GM19043 (cell line): ENCODE results near the gene PHGDH.

ENCODE experiments used
- ATAC-seq: cut with Tn5 transposase; IDR thresholded peaks from one replicate; pipeline ENCODE4 v1.9.1; 2021; ENCODE audit warnings: low read depth; ENCODE audit not compliant: unreplicated experiment

Gene PHGDH

DNA sequence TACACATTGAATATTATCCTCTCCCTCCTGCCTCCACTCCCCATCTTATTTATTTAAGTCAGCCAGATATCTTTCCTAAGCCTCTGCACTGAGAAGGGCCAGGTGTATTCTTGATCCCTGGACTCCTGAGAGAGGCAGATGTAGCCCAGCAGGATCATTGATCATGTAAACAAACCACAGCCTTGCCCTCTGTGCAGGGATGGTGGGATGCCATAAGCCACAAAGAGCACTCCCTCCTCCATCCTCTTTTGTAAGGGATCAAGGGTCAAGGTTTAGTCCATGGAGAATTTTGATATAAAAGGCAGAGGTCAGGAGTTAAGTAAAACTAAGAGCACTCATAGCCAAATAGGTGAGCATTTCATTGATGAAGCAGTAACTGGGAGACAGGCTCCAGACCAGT is 17.3 kb downstream of the PHGDH start:
- ATAC-seq = no peak

DNA sequence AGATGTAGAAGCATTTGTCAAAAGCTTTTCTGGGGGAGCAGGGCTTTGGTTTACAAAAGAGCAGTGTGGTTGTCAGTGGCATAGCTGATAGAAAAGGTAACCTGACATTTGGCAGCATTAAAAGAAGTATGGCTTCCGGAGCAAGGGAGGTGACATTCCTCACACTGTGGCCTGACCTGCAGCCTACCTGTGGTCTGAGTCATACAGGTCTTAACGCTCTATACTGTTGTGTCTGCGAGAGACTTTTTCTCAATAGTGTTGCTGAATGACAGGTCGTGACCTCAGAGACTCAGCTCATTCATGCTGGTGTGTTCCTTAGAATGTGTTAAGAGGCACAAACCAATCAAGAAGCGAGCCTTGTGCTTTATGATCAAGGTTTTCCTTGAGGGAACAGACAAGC is 19.3 kb downstream of the PHGDH start:
- ATAC-seq = no peak

DNA sequence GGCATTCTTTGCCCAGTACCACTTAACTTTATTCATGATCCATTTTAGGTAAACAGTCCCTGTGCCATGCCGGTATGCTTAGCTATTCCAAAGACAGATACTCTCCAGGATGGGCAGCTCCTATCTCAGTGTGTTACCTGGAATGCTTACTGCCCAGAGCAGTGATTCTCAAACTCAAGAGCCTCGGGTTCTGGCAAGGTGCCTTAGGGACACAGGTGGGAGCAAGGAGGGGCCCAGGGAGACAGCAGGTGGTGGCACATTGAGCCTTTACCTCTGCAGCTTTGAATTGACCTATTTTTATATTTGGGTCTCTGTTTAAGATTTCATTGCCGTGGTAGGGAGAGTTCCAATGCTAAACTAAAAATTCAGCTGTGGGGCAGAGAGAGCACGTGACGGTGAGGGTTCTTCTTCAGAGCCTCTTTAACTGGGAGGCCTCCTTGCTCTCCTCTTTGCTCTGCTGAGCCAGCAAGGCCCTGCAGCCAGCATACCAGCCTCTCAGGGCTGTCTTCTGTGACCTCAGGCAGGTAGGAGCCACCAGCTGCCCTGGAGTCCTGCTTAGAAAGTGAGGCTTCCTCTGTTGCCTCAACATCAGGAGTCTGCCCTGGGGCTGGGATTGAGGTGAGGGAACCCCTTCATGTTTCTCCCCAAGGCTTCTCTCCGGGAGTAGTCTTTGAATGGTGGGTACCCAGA is 20.2 kb downstream of the PHGDH start:
- no peak for ATAC-seq

DNA sequence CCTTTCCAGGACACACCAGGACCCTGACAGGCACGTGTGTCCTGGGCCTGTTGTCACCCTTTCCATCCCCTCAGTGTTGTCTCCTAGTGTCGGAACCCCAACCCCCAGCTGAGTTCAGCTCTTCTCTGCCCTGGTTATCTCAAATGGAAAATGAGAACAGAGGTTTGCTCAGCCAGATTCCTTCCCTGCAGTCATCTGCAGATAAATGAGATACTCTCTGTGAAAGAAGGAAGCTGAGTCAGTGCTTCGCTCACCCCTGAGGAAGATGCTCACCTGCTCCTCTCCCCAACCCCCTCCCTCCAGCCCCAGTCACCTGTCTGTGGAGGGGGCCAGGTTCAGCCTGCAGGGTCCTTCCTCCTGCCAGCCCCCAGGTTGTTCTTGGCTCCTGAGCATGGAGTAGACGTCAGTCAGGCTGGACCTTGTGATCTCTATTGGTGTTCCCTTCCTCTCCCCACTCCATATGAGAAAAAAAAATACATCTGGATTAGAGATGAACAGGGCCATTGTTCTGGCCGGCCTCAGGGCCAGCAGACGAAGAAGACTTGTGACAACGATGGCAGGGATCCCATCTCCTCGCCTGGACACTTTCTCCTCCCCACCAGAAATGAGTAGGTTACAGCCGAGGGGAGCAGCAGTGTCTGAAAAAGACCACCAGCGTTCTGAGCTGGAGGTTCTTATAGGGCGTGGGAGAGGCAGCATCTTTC is 20.9 kb downstream of the PHGDH start:
- no peak for ATAC-seq

DNA sequence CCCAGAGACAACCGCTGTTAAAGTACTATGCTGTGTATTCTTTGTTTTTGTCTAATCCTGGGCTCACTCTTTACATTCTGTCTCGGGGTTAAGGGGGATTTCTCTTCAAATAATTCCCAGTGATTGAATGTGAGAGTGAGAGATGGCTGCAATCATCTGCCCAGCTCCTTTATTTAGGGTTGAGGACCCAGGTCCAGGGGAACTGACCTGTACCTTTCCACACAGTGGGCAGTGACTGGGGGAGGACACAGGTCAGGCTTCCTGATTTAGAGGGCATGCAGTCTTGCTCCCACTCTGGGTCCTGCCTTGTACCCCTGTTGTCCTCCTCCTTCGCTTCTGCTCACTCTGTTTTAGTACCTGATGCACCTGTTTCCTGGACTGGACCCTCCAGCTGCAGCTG is 22.0 kb downstream of the PHGDH start:
- ATAC-seq = no peak

DNA sequence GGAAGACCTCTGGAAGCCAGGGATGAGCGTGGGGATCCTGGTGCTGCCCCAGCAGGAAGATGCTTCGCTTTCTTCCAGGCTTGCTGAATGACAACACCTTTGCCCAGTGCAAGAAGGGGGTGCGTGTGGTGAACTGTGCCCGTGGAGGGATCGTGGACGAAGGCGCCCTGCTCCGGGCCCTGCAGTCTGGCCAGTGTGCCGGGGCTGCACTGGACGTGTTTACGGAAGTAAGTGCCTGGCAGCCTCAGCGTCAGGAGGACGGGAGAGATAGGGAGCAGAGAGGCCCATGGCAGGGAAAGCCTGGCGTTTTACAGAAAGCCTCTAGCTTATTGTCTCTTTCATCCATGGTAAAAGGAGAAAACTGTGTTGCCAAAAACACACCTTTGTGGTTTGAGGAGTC is 23.5 kb downstream of the PHGDH start:
- no peak for ATAC-seq

DNA sequence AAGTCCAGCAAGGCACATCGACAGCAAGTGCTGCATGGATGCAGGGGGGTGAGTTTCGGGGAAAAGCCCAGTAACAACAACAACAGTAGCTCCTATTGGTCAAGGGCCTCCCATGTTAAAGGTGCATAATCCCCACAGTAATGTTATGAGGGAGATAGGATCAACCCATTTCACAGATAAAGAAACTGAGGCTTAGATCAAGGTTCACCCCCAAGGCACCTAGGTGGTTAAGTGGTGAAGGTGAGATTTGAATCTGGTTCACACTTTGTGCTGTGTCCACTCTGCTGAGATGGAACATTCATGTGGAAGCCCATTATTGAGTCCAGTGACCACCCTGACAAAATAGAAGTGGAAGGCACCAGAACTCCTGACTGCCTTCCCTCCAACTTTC is 24.9 kb downstream of the PHGDH start:
- no peak for ATAC-seq

DNA sequence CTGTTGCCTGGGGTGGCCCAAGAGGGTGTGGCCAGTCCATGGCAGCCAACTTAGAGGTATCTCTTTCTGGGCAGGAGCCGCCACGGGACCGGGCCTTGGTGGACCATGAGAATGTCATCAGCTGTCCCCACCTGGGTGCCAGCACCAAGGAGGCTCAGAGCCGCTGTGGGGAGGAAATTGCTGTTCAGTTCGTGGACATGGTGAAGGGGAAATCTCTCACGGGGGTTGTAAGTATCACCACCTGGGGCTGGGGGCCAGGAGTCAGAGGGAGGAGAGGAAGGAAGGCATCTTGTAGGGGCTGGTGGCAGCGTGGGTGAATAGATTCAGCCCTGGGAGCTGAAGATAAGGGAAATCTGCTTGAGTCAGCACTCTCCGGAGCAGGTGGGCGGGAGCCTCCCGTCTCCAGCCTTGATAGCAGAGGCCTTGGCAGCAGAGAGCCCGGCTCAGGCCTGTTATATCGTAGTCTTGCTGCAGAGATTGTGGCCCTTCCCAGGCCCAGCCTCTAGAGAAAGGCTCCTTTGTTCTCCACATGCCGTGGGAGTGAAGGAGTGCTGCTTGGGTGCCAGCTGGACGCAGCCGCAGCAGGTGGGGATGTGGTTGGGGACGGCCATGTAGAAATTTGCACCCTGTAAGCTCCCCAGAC is 25.4 kb downstream of the PHGDH start:
- ATAC-seq = no peak

DNA sequence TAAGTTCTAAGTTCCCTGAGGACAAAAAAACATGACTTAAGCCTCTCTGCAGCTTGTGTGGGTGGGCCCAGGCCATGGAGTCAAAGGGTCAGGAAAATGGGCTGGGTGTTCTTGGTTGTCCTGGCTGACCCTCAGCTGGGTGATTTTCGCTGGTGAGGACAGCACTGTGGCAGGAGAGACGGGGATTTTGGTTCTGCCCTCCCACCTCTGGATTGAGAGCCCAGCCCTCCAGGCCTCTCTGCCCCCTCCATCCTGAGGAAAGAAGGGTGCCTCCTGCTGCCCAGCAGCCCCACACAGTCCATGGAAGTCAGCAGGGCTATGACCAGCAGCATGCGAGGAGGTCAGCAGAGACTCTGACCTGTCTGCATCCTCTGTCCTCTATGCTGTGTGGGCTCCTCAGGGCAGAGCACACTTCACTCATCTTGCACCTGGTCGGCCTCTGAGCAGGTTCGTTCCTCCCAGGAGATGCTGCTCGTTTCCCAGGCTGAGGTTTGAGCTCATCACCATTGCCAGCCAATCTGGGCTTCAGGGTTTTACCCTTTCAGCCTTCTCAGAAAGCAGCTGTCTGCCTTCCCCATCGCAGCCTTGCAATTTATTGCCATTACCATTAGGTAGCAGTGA is 26.5 kb downstream of the PHGDH start:
- no peak for ATAC-seq

DNA sequence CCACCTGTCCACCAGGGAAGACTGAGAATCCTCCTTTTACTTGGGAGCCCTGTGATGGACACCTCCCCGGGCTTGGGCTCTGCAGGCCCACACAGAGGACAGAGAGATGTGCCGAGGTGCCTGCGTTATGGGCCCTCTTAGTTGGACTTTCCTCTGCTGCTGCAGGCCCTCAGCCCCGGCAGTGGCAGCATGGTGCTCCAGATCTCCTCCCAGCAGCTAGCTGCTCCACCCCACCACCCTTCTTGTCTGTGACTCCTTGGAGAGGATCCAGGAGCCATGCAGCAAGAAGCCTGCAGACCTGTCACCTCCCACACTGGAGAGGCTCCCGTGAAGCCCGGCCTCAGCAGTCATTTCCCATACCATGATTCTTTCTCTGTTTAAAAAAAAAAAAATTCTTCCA is 27.4 kb downstream of the PHGDH start:
- no peak for ATAC-seq

DNA sequence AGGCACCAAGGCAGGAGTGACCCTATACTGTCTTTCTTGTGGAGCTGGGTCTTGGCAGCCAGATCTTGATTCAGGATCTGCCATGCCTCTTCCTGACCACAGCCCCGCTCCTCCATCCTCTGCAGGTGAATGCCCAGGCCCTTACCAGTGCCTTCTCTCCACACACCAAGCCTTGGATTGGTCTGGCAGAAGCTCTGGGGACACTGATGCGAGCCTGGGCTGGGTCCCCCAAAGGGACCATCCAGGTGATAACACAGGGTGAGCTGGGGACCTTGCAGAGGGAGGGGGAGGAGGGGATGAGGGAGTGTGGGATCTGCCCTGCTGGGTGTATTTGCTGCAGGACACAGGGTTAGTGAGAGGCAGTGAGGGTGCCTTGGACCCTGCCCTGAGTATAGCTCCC is 28.5 kb downstream of the PHGDH start:
- ATAC-seq = no peak

DNA sequence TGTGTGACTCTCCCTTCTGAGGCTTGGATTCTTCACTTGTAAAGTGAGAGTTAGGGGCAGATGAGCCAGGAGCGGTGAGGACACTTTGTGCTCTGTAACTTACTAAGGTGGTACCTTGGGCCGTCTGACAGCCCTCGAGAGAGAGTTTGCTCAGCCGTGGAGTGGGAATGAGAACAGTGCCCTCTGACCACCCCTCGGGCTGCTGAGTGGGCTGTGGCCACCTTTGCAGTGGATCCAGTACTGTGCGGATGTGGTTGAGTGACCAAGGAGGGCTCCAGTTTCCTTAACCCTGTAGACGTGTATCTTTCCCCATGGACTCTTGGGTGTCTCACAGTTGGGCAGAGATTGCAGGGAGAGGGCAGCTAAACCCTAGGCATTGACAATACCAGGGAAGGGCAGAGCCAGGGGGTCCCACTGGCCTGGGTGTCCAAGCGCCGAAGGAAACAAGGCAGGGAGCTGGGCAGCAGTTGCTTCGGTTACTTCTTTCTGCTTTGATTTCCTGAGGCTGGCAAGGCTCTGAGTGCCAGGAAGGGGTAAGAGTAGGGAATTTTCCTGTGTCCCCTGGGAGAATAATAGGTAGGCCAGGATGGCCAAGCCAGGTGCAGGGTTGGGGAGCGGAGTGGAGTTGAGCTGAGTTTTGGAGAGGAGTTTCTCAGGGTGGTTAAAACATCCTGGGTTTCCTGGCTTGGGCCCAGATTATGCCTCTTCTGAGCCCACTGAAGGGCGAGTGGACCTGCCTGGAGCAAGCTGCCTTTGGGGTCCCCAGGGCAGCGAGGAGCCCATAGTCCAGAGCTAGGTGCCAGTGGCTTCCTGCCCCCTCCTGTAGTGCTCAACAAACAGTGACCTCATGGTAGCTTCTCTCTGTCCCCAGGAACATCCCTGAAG is 29.4 kb downstream of the PHGDH start:
- no peak for ATAC-seq

DNA sequence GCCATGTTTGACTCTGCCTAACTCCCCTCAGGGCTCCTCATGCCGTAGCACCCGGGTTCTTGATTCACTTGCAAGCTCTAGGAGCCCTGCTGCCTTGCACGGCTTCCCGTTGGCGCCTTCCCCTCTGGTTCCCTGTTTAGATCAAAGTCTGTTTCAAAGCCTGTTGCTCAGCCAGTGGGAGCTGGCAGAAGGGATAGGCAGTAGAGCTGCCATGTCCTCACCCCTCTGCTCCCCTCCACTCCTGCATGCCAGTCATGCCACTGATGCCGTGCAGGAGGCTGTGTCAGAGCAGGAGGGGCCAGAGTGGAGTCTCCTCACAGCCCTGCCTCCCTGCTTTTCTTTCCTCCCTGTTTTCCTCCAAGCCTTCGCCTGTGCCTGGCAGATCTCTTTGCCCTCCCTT is 30.5 kb downstream of the PHGDH start:
- ATAC-seq = no peak

DNA sequence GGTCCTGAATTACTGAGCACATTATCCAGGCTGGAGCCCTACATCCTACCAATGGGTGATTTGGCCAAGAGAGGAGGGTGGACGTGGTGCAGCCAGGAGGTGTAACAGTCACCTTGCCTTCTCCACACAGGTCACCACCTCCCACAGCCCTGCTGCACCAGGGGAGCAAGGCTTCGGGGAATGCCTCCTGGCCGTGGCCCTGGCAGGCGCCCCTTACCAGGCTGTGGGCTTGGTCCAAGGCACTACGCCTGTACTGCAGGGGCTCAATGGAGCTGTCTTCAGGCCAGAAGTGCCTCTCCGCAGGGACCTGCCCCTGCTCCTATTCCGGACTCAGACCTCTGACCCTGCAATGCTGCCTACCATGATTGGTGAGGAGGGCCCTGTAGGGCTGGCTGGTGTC is 30.9 kb downstream of the PHGDH start:
- no peak for ATAC-seq

DNA sequence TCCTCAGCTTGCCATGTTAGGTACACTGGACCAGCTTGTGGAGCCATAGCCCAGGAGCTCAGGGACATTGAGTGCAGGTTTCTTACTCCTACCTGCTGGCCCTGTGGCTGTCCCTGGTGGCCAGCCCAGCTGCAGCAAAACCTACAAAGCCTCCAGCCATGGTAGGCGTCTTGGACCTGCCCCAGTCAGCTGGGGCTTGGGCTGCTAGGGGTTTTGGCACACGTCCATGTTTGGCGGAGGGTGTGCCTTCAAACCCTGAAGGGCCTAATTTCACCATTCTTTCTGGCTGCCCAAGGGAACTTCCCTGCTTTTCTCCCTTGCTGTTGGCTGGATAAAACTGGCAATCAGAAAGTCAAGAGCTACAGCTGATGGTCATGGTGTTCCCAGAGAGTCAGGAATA is 31.6 kb downstream of the PHGDH start:
- no peak for ATAC-seq

DNA sequence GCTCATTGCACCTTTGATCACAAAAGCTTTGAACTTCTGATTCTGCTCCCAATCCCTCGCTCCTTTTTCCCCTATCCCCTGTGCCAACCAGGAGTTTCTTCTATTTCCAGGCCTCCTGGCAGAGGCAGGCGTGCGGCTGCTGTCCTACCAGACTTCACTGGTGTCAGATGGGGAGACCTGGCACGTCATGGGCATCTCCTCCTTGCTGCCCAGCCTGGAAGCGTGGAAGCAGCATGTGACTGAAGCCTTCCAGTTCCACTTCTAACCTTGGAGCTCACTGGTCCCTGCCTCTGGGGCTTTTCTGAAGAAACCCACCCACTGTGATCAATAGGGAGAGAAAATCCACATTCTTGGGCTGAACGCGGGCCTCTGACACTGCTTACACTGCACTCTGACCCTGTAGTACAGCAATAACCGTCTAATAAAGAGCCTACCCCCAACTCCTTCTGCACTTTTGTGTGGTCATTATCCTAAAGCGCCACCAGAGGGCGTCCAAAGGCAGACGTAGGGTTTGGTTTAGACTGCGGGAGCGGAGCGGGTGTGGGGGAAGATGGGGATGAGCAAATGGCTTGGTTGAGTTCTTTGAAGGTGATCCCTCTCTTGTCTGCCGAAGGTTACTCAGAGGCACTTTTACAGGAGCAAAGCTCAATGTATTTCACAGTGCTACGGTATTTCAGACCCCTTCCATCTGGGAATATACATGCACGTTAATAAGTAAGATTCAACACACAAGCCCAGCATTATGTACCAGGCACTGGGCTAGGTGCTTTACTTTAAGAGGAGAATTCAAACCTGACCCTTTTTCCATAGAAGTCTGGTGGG is 32.3 kb downstream of the PHGDH start:
- ATAC-seq = no peak

DNA sequence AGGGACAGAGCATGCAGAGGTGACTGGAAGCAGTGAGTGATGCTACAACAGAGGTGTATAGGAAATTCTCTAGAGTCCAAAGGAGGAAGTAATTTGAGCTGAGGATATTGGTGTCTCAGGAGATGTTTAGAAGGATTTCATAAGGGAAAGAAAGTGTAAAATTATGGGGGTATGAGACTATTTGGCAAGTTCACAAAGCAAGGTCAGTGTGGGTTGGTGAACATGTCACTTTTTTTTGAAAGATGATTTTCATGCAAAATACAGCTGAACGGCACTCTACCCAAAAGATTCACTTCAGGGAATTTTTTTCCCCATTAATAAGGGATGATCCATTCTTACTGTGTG is 32.8 kb downstream of the PHGDH start:
- ATAC-seq = no peak

DNA sequence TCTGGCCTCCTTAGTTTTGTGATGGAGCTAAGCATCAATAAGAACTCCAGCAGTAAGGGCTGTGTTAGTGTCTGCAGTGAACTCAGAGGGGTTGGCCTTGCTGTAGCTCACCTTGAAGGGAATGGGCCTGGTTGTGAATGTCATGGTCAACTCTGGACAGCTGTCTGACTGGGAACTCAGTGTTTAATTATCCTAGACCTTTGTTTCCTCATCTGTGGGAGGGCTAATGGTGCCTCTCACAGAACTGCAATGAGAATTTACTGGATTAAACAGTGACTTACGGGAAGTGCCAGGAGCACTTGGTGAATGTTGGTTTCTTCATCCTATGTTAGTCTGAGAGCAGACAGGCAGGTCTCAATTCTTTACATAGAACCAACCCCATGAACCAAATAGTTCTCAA is 33.3 kb downstream of the PHGDH start:
- no peak for ATAC-seq

DNA sequence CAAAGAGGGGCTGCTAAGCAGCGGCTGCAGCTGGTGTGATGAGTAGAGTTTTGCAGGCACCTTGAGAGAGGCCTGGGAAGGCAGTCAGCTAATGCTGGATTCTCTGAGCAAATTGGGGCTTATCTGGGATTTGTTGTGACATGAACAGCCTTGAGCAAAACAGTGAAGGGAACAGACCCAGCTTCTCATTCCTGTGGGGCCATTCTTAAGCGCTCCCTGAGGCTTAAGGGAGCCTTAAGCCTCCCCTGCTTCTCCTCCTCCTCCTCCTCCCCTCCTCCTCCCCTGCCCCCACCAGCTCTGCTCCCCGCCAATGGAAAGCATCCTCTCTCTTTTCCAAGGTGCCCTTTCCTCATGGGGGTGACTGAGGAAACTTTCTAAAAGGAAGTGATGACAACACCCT is 35.7 kb downstream of the PHGDH start:
- ATAC-seq = no peak

DNA sequence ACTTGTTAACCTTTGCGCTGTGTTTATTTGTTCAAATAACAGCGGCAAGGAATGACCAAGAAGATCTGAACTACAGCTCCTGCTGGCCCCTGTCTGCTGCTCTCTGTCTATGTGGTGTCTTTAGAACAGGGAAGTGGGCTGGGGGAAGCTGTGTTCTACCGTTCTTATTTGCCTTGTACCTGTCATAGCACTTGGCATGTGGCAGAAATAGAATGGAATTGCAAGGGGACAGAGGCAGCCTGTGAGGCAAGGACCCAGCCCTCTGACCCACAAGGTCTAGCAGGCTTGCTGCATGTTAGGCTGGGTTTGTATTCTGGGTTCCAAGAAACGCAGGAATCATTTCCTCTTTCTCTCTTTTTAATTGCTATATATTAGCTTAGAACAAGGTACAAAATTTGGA is 36.3 kb downstream of the PHGDH start:
- ATAC-seq = no peak
